NCI-H82 treated with DMSO at 0.1 percent for 48 hours (cell line): ENCODE data around the gene QDPR.

ENCODE experiments used
- DNase-seq: peaks from one replicate; lab custom pipeline; 2025; ENCODE audit not compliant: unreplicated experiment; lab: John Stamatoyannopoulos, UW

The QDPR gene

DNA sequence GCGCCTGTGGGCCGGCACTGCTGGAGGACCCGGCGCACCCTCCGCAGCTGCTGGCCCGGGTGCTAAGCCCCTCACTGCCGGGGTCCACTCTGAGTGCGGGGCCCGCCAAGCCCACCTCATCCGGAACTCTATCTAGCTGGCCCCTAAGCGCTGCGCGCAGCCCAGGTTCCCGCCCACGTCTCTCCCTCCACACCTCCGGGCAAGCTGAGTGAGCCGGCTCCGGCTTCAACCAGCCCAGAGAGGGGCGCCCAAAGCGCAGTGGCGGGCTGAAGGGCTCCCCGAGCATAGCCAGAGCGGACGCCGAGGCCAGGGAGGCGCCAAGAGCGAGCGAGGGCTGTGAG is 75.2 kb downstream of the QDPR start:
- DNase-seq, result no peak
